OCI-LY1 (cell line): Measurements from ENCODE around the gene DNMBP.

Experiments
- CTCF ChIP-seq: fragments of 200-600 bp; sonication (generic), shearing (Covaris generic); IDR thresholded peaks from 2 replicates; pipeline ENCODE4 v1.5.1; 2017; ENCODE audit warnings: mild to moderate bottlenecking, antibody characterized with exemption, low read length, moderate library complexity, mixed read lengths
- EZH2 ChIP-seq: fragments of 200-600 bp; sonication (generic), shearing (Covaris generic); IDR thresholded peaks from 2 replicates; pipeline ENCODE4 v1.8.0; 2017; ENCODE audit warnings: borderline replicate concordance, mixed run types, mild to moderate bottlenecking, antibody characterized with exemption, low read length, moderate library complexity, mixed read lengths

GRCh38 chr10:99912041-99912440 is 97.7 kb downstream of the DNMBP start:
- TF ChIP-seq EZH2: no peak
- TF ChIP-seq CTCF: no peak
